AG09319 (cell line): ENCODE measurements around the gene SMYD3.

Experiments used
- DNase-seq: peaks from one replicate; pipeline ENCODE4 v3.0.0-alpha.2; 2010; ENCODE audit warnings: low read depth; ENCODE audit errors: extremely low read depth
- TF ChIP-seq, protein P1 (sequence below): IDR thresholded peaks from 2 replicates; pipeline ENCODE4 v1.5.1; 2011; ENCODE audit warnings: low read depth, mild to moderate bottlenecking, inconsistent platforms, low read length, moderate library complexity

Gene SMYD3

GRCh38 chr1:245921417-245921816 is 585.7 kb downstream of the SMYD3 start:
- TF ChIP-seq, protein P1, sequence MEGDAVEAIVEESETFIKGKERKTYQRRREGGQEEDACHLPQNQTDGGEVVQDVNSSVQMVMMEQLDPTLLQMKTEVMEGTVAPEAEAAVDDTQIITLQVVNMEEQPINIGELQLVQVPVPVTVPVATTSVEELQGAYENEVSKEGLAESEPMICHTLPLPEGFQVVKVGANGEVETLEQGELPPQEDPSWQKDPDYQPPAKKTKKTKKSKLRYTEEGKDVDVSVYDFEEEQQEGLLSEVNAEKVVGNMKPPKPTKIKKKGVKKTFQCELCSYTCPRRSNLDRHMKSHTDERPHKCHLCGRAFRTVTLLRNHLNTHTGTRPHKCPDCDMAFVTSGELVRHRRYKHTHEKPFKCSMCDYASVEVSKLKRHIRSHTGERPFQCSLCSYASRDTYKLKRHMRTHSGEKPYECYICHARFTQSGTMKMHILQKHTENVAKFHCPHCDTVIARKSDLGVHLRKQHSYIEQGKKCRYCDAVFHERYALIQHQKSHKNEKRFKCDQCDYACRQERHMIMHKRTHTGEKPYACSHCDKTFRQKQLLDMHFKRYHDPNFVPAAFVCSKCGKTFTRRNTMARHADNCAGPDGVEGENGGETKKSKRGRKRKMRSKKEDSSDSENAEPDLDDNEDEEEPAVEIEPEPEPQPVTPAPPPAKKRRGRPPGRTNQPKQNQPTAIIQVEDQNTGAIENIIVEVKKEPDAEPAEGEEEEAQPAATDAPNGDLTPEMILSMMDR = no peak
- no peak for DNase-seq

- TF ChIP-seq, protein P1 = no peak
- no peak for DNase-seq
Observed at GRCh38 chr1:245917403-245917802, 589.7 kb downstream of the SMYD3 start.

GRCh38 chr1:245915841-245916240 is 591.2 kb downstream of the SMYD3 start:
- DNase-seq = no peak
- TF ChIP-seq, protein P1 = no peak

DNA sequence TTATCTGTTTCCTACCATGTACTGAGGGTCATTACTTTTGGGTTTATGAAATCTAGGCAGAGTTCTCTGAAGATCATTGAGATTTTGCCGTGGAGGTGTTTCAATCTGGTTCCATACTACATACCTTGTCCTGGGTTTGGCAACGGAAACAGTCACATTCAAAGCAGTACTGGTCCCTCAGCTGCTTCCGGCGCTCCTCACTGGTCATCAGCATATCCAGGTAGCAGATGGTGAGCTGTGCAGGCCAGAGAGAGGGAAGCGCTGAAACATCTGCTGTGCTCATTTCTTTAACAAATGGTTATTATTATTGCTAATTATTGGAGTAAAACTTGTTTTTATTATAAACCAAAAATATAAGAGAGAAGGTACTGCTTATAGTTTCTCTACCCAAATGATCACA is 591.7 kb downstream of the SMYD3 start:
- TF ChIP-seq, protein P1 = no peak
- DNase-seq = no peak

DNA sequence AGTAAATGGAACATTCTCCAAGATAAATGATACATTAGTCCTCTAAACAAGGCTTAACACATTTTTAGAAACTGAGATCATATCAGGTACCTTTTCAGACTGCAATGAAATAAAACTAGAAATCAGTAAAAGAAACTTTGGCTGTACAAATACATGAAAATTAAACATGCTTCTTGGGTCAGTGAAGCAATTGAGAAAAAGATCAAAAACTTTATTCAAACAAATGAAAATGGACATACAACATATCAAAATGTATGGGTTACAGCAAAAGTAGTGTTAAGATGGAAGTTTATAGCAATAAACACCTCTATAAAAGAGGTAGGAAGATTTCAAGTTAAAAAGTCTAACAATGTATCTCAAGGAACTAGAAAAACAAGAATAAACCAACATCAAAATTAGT is 598.5 kb downstream of the SMYD3 start:
- TF ChIP-seq, protein P1 = no peak
- no peak for DNase-seq

DNA sequence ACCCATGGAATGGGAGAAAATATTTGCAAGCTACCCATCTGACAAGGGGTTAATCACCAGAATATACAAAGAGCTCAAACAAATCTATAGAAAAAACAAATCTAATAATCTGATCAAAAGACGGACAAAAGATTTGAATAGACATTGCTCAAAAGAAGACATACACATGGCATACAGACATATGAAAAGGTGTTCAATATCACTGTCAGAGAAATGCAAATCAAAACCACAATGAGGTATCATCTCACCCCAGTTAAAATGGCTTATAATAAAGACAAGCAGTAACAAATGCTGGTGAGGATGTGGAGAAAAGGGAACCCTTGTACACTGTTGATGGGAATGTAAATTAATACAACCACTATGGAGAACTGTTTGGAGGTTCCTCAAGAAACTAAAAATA is 600.9 kb downstream of the SMYD3 start:
- DNase-seq = no peak
- TF ChIP-seq, protein P1 = no peak

DNA sequence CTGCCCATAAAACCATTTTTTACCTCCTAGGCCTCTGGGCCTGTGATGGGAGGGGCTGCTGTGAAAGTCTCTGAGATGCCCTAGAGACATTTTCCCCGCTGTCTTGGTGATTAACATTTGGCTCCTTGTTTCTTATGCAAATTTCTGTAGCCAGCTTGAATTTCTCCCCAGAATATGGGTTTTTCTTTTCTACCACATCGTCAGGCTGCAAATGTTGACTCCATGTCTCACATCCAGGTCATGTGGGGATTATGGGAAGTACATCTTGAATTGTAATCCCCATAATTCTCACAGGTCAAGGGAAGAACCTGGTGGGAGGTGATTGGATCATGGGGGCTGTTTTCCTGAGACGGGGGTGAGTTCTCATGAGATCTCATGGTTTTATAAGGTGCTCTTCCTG is 603.2 kb downstream of the SMYD3 start:
- TF ChIP-seq, protein P1 = no peak
- DNase-seq = no peak
